PC-3 (cell line): Measurements from ENCODE around the gene FCRL6. TPM values are rescaled to one million over a fixed set of nuclear protein-coding genes. Genes with fewer than 3 reads are reported as not detected.

ENCODE experiments used
- ATAC-seq: fragments of 200-7000 bp; cut with Tn5 transposase; 2 replicates; pipeline ENCODE4 v1.9.1; 2020; ENCODE audit warnings: mild to moderate bottlenecking, moderate library complexity
- BruUV-seq: library from RNA; stranded (reverse); fragments of 400-500 nt; replicated peaks from 2 replicates; lab custom pipeline; 2021; lab: Mats Ljungman, UMichigan
- CTCF ChIA-PET: fragments of 300-600 bp; sonication (Branson Sonifier 250); formaldehyde crosslinking; loops from one replicate; lab custom pipeline; 2022; ENCODE audit warnings: antibody characterized with exemption; lab: Charles Lee
- POLR2A ChIA-PET: fragments of 300-600 bp; sonication (Branson Sonifier 250); formaldehyde crosslinking; loops from one replicate; lab custom pipeline; 2022; ENCODE audit warnings: antibody characterized with exemption; ENCODE audit not compliant: unreplicated experiment; lab: Charles Lee
- DNase-seq: peaks from one replicate; pipeline ENCODE4 v3.0.0-alpha.2; 2015
- H2AFZ ChIP-seq: fragments of 300-600 bp; sonication (generic); 2 replicates; pipeline ENCODE4 v1.6.0; 2016; ENCODE audit warnings: antibody characterized with exemption, low read length
- H3F3A ChIP-seq: fragments of 300-600 bp; sonication (generic); one replicate; pipeline ENCODE4 v1.6.0; 2017; ENCODE audit warnings: antibody characterized with exemption, low read length, control low read depth, mild to moderate bottlenecking; ENCODE audit not compliant: unreplicated experiment
- H3K27ac ChIP-seq: fragments of 300-600 bp; sonication (generic); 2 replicates; pipeline ENCODE4 v1.5.1; 2016; ENCODE audit warnings: mild to moderate bottlenecking, low read length
- H3K27me3 ChIP-seq: fragments of 300-600 bp; sonication (generic); 2 replicates; pipeline ENCODE4 v1.6.1; 2016; ENCODE audit warnings: low read length, mixed read lengths
- H3K36me3 ChIP-seq: fragments of 300-600 bp; sonication (generic); 2 replicates; pipeline ENCODE4 v1.6.1; 2016; ENCODE audit warnings: low read depth, mixed run types, low read length, mixed read lengths
- H3K4me1 ChIP-seq: fragments of 300-600 bp; sonication (generic); 2 replicates; pipeline ENCODE4 v1.5.1; 2016; ENCODE audit warnings: low read length; ENCODE audit not compliant: insufficient read depth
- H3K4me2 ChIP-seq: fragments of 300-600 bp; sonication (generic); 2 replicates; pipeline ENCODE4 v1.6.0; 2016; ENCODE audit warnings: low read length
- H3K4me3 ChIP-seq: fragments of 300-600 bp; sonication (generic); 2 replicates; pipeline ENCODE4 v1.5.1; 2016; ENCODE audit warnings: mild to moderate bottlenecking, low read length, mixed read lengths
- H3K79me2 ChIP-seq: fragments of 300-600 bp; sonication (generic); 2 replicates; pipeline ENCODE4 v1.6.1; 2017; ENCODE audit warnings: low read length, mixed read lengths
- H3K9ac ChIP-seq: fragments of 300-600 bp; sonication (generic); 2 replicates; pipeline ENCODE4 v1.6.0; 2016; ENCODE audit warnings: mild to moderate bottlenecking, low read length
- H3K9me2 ChIP-seq: fragments of 300-600 bp; sonication (generic); replicated peaks from 2 replicates; pipeline ENCODE4 v1.6.1; 2016; ENCODE audit warnings: mixed run types, low read length, mixed read lengths
- H3K9me3 ChIP-seq: fragments of 300-600 bp; sonication (generic); 2 replicates; pipeline ENCODE4 v1.6.1; 2016; ENCODE audit warnings: low read length, mixed read lengths
- H4K20me1 ChIP-seq: fragments of 300-600 bp; sonication (generic); 2 replicates; pipeline ENCODE4 v1.6.1; 2016; ENCODE audit warnings: low read length, mixed read lengths
- EZH2 ChIP-seq: fragments of 300-600 bp; sonication (generic); IDR thresholded peaks from one replicate; pipeline ENCODE4 v1.6.1; 2017; ENCODE audit warnings: antibody characterized with exemption, mild to moderate bottlenecking, low read length; ENCODE audit not compliant: unreplicated experiment
- EZH2phosphoT487 ChIP-seq: fragments of 300-600 bp; sonication (generic); IDR thresholded peaks from 2 replicates; pipeline ENCODE4 v1.6.1; 2018; ENCODE audit warnings: mild to moderate bottlenecking, antibody characterized with exemption, low read length, borderline replicate concordance
- intact Hi-C: fragments of 100-400 bp; cut with micrococcal nuclease; formaldehyde crosslinking; loops from 2 replicates; pipeline ENCODE4 v1.9.0; 2023
- total RNA-seq: library from RNA; depleted of rRNA; stranded (reverse); fragments of >200 nt; gene quantifications from 2 replicates; pipeline ENCODE4 v1.2.3, GENCODE V29; 2014
- TF ChIP-seq, protein P1 (sequence below): fragments of 300-600 bp; sonication (generic); conservative IDR thresholded peaks from 2 replicates; pipeline ENCODE4 v1.5.1; 2017; ENCODE audit warnings: antibody characterized with exemption, low read depth, mild to moderate bottlenecking, low read length

The FCRL6 gene
- total RNA-seq, 1 experiment from 2014 or later: not detected

GRCh38 chr1:159828581-159829272, 26.6 kb downstream of the FCRL6 start:
- H3K79me2 ChIP-seq: no peaks in the 10 kb centered on the region
- CTCF ChIA-PET: no interaction called here
- intact Hi-C loops: no loop called here
- H3K9me2 ChIP-seq: no peaks in the 10 kb centered on the region
- ATAC-seq: no peak
- no peaks in the 10 kb centered on the region for H3K9me3 ChIP-seq
- no TSS peak for BruUV-seq
- no peaks in the 10 kb centered on the region for H4K20me1 ChIP-seq
- no peaks in the 10 kb centered on the region for H3K36me3 ChIP-seq
- no peaks in the 10 kb centered on the region for H3K4me1 ChIP-seq
- POLR2A ChIA-PET: no interaction called here
- no peak for DNase-seq
- no peak overlapping the region for H3K4me3 ChIP-seq
- H3K9ac ChIP-seq: no peak overlapping the region
- H3K4me2 ChIP-seq: no peak overlapping the region
- no peaks in the 10 kb centered on the region for H3K27me3 ChIP-seq
- TF ChIP-seq EZH2 (no peak), EZH2phosphoT487 (no peak)
- TF ChIP-seq, protein P1, sequence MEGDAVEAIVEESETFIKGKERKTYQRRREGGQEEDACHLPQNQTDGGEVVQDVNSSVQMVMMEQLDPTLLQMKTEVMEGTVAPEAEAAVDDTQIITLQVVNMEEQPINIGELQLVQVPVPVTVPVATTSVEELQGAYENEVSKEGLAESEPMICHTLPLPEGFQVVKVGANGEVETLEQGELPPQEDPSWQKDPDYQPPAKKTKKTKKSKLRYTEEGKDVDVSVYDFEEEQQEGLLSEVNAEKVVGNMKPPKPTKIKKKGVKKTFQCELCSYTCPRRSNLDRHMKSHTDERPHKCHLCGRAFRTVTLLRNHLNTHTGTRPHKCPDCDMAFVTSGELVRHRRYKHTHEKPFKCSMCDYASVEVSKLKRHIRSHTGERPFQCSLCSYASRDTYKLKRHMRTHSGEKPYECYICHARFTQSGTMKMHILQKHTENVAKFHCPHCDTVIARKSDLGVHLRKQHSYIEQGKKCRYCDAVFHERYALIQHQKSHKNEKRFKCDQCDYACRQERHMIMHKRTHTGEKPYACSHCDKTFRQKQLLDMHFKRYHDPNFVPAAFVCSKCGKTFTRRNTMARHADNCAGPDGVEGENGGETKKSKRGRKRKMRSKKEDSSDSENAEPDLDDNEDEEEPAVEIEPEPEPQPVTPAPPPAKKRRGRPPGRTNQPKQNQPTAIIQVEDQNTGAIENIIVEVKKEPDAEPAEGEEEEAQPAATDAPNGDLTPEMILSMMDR: no peak
- no peak overlapping the region for H2AFZ ChIP-seq
- no peak overlapping the region for H3K27ac ChIP-seq
- no peaks in the 10 kb centered on the region for H3F3A ChIP-seq

- no peaks in the 10 kb centered on the region for H3F3A ChIP-seq
- H3K9me2 ChIP-seq: no peaks in the 10 kb centered on the region
- no peak overlapping the region for H3K4me3 ChIP-seq
- no peaks in the 10 kb centered on the region for H4K20me1 ChIP-seq
- TF ChIP-seq, protein P1: no peak
- TF ChIP-seq EZH2 (no peak), EZH2phosphoT487 (no peak)
- POLR2A ChIA-PET: no interaction called here
- no TSS peak for BruUV-seq
- CTCF ChIA-PET: no interaction called here
- no peaks in the 10 kb centered on the region for H3K9me3 ChIP-seq
- H3K4me2 ChIP-seq: no peak overlapping the region
- H2AFZ ChIP-seq: no peak overlapping the region
- DNase-seq (no peak), ATAC-seq (peak; percentile 53)
- intact Hi-C loops: no loop called here
- no peak overlapping the region for H3K9ac ChIP-seq
- H3K79me2 ChIP-seq: no peaks in the 10 kb centered on the region
- H3K36me3 ChIP-seq: no peaks in the 10 kb centered on the region
- no peaks in the 10 kb centered on the region for H3K27me3 ChIP-seq
- H3K27ac ChIP-seq: no peak overlapping the region
- no peaks in the 10 kb centered on the region for H3K4me1 ChIP-seq
Measured at GRCh38 chr1:159829273-159829634, 27.1 kb downstream of the FCRL6 start.

- TF ChIP-seq EZH2: no peak
- no peaks in the 10 kb centered on the region for H3K9me2 ChIP-seq
- H3K27me3 ChIP-seq: no peaks in the 10 kb centered on the region
- BruUV-seq: no TSS peak
- no peaks in the 10 kb centered on the region for H4K20me1 ChIP-seq
- DNase-seq (no peak), ATAC-seq (peak; percentile 22; the same call in 1 of the 2 replicates)
- H3K9ac ChIP-seq: no peak overlapping the region
- H3K4me2 ChIP-seq: no peak overlapping the region
- H3K4me3 ChIP-seq: no peak overlapping the region
- no peaks in the 10 kb centered on the region for H3K36me3 ChIP-seq
- H3K4me1 ChIP-seq: no peaks in the 10 kb centered on the region
- intact Hi-C loops: no loop called here
- CTCF ChIA-PET: no interaction called here
- no peaks in the 10 kb centered on the region for H3K79me2 ChIP-seq
- H3K27ac ChIP-seq: no peak overlapping the region
- no peaks in the 10 kb centered on the region for H3K9me3 ChIP-seq
- POLR2A ChIA-PET: no interaction called here
- no peaks in the 10 kb centered on the region for H3F3A ChIP-seq
- H2AFZ ChIP-seq: no peak overlapping the region
Measured at GRCh38 chr1:159829822-159830465, 27.8 kb downstream of the FCRL6 start.
